ENCODE data around the gene ABLIM2.

ABLIM2 gene

DNA sequence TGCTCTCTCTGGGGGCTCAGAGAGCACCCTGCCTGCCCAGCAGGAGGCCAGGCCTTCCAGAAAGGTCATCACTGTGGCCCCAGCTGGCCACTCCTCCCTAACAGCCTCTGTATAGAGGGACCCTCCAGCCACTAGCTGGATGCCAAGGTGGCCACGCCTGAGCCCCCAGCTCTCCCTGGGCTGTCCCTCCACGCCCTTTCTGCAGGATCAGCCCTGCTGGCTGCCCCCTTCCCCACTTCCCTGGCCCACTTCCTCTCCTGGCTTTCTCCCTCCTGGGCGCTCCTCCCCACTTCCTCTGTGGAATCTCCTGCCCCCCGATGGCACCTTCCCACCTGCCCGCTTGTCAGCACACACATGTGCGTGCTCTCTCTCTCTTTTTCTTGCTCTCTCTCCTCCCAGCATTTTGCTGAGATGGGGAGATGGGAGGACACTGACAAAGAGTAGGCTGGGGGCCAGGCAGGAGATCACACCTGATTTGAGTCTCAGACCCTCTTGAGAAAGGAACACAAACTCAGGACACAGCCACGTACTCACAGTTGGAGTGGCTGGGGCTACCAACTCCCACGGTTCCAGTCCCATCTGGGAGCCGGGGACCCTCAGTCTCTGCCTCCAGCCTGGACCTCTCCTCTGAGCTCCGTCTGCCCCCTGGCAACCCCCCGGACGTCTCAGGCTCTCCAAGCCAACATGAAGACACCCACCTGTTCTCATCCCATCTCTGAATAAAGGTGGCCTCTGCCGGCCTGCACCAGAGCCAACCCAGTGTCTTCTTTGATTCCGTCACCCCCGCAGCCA lies 156.9 kb downstream of the ABLIM2 start:
- H3K4me3 ChIP-seq = no peak overlapping the region
- H3K27me3 ChIP-seq (ENCODE audit: low read depth) = peaks cover 22% of the 10 kb centered on the region; the same call in 1 of the 2 replicates
- no peaks in the 10 kb centered on the region for H3K4me1 ChIP-seq
- in situ Hi-C loops (cut with MboI; ENCODE audit: low sequenced_read_pairs) = no loop called here
- no peak for DNase-seq (ENCODE audit: low spot score in 2 of 2)
- no peaks in the 10 kb centered on the region for H3K36me3 ChIP-seq (replicated peaks)
- no peaks in the 10 kb centered on the region for H3K9me3 ChIP-seq

GRCh38 chr4:8000721-8001491 lies 157.7 kb downstream of the ABLIM2 start:
- Histone ChIP-seq H3K27me3 (ENCODE audit: low read depth) (peaks cover 20% of the 10 kb centered on the region; the same call in 1 of the 2 replicates), H3K4me1 (no peaks in the 10 kb centered on the region), H3K36me3 (replicated peaks) (no peaks in the 10 kb centered on the region), H3K4me3 (no peak overlapping the region), H3K9me3 (no peaks in the 10 kb centered on the region)
- DNase-seq (ENCODE audit: low spot score in 2 of 2) = no peak
- in situ Hi-C loops (cut with MboI; ENCODE audit: low sequenced_read_pairs) = no loop called here

- Histone ChIP-seq H3K4me3 (no peak overlapping the region), H3K9me3 (no peaks in the 10 kb centered on the region), H3K4me1 (no peaks in the 10 kb centered on the region), H3K36me3 (replicated peaks) (no peaks in the 10 kb centered on the region), H3K27me3 (ENCODE audit: low read depth) (peaks cover 17% of the 10 kb centered on the region; the same call in 1 of the 2 replicates)
- no peak for DNase-seq (ENCODE audit: low spot score in 2 of 2)
- in situ Hi-C loops (cut with MboI; ENCODE audit: low sequenced_read_pairs) = no loop called here
These were observed 158.4 kb downstream of the ABLIM2 start for GRCh38 chr4:8000247-8000646.

DNA sequence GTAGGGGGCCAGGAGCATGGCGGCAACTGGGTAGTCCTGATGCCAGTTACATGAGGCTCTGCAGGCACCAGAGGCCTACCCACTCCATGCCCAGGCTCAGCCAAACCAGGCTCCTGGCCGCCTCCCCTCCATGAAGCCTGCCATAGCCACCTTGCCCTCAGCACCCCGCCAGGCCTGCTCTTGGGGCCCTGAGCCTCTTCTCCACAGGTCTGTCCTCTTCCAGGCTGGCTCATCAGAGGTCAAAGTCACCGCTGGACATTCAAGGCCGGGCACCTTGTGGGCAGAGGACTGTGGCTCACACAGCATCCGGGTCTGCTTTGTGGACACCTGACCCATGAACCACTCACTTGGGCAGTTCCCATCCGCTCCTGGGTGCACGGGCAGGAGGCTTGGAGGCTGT lies 158.9 kb downstream of the ABLIM2 start:
- DNase-seq (ENCODE audit: low spot score in 2 of 2) = no peak
- no peaks in the 10 kb centered on the region for H3K36me3 ChIP-seq (replicated peaks)
- H3K27me3 ChIP-seq (ENCODE audit: low read depth) = peaks cover 17% of the 10 kb centered on the region; the same call in 1 of the 2 replicates
- H3K9me3 ChIP-seq = no peaks in the 10 kb centered on the region
- no peaks in the 10 kb centered on the region for H3K4me1 ChIP-seq
- H3K4me3 ChIP-seq = no peak overlapping the region
- in situ Hi-C loops (cut with MboI; ENCODE audit: low sequenced_read_pairs) = no loop called here

DNA sequence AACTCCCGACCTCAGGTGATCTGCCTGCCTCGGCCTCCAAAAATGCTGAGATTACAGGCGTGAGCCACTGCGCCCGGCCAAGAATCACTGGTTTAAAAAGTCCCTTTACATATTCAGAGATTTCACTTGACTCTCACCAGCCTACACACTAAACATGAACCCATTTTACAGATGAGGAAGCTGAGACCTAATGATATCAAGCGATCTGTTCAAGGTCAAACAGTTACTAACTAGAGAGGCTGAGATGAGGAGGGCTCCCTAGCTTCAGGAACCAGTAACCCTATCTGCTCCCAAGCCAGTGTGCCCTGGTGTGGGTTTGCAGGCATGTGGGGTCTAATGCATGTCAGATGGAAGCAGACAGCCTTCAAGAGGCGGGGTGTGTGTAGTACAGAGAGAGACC lies 159.3 kb downstream of the ABLIM2 start:
- Histone ChIP-seq H3K27me3 (ENCODE audit: low read depth) (peaks cover 17% of the 10 kb centered on the region; the same call in 1 of the 2 replicates), H3K36me3 (replicated peaks) (no peaks in the 10 kb centered on the region), H3K4me3 (no peak overlapping the region), H3K4me1 (no peaks in the 10 kb centered on the region), H3K9me3 (no peaks in the 10 kb centered on the region)
- no peak for DNase-seq (ENCODE audit: low spot score in 2 of 2)
- in situ Hi-C loops (cut with MboI; ENCODE audit: low sequenced_read_pairs) = no loop called here

GRCh38 chr4:7998447-7998846 lies 160.2 kb downstream of the ABLIM2 start:
- H3K4me3 ChIP-seq = no peak overlapping the region
- no peaks in the 10 kb centered on the region for H3K4me1 ChIP-seq
- H3K36me3 ChIP-seq (replicated peaks) = no peaks in the 10 kb centered on the region
- DNase-seq (ENCODE audit: low spot score in 2 of 2) = no peak
- no peaks in the 10 kb centered on the region for H3K9me3 ChIP-seq
- in situ Hi-C loops (cut with MboI; ENCODE audit: low sequenced_read_pairs) = no loop called here
- peaks cover 17% of the 10 kb centered on the region; the same call in 1 of the 2 replicates for H3K27me3 ChIP-seq (ENCODE audit: low read depth)

- Histone ChIP-seq H3K9me3 (no peaks in the 10 kb centered on the region), H3K4me3 (no peak overlapping the region), H3K36me3 (replicated peaks) (no peaks in the 10 kb centered on the region), H3K27me3 (ENCODE audit: low read depth) (0 out of 2 replicates have a peak, but pooled peaks cover 7% of the 10 kb centered on the region), H3K4me1 (no peaks in the 10 kb centered on the region)
- no peak for DNase-seq (ENCODE audit: low spot score in 2 of 2)
- in situ Hi-C loops (cut with MboI; ENCODE audit: low sequenced_read_pairs) = no loop called here
These were observed 162.7 kb downstream of the ABLIM2 start for GRCh38 chr4:7995866-7996265.

DNA sequence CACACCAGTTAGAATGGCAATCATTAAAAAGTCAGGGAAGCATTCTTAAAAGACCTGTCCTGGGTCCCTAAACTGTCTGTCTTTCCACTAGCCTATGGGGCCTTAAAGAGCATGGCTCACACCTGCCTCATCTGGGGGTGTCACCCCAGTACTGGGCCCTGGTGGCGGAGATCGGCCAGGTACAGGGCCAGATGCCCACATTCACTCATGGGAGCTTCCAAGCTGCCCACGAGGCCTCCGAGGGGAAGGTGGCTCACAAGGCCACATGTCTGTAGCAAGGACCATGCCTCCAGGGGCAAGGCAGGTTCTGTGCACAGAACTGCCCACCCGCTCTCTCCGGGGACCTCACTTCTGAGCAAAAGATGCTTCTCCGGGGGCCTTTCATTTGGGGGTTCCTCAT lies 163.5 kb downstream of the ABLIM2 start:
- Histone ChIP-seq H3K4me1 (no peaks in the 10 kb centered on the region), H3K36me3 (replicated peaks) (no peaks in the 10 kb centered on the region), H3K4me3 (no peak overlapping the region), H3K27me3 (ENCODE audit: low read depth) (0 out of 2 replicates have a peak, but pooled peaks cover 4% of the 10 kb centered on the region), H3K9me3 (no peaks in the 10 kb centered on the region)
- no peak for DNase-seq (ENCODE audit: low spot score in 2 of 2)
- in situ Hi-C loops (cut with MboI; ENCODE audit: low sequenced_read_pairs) = no loop called here

DNA sequence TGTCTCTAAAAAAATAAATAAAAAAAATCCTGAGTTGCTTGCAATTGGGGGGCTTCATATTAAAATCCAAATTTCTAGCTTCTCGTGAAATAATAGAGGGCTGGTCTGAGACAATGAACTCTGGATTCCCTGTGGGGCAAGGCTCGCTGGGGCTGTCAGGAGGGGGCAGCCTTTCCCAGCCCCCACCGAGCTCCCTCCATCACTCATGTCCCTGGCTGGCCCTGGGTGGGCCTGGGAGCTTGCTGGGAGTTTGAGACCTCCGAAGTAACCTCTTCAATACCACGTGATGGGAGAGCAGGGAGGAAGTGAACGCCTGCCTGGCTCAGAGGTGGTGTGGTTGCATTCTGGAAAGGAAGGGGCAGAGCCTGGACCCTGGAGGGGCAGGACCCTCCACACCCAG lies 164.9 kb downstream of the ABLIM2 start:
- 0 out of 2 replicates have a peak, but pooled peaks cover 4% of the 10 kb centered on the region for H3K27me3 ChIP-seq (ENCODE audit: low read depth)
- no peak for DNase-seq (ENCODE audit: low spot score in 2 of 2)
- H3K4me1 ChIP-seq = no peaks in the 10 kb centered on the region
- no peaks in the 10 kb centered on the region for H3K9me3 ChIP-seq
- H3K36me3 ChIP-seq (replicated peaks) = no peaks in the 10 kb centered on the region
- no peak overlapping the region for H3K4me3 ChIP-seq
- in situ Hi-C loops (cut with MboI; ENCODE audit: low sequenced_read_pairs) = no loop called here

GRCh38 chr4:7992846-7993245 lies 165.8 kb downstream of the ABLIM2 start:
- Histone ChIP-seq H3K27me3 (ENCODE audit: low read depth) (0 out of 2 replicates have a peak, but pooled peaks cover 4% of the 10 kb centered on the region), H3K4me1 (no peaks in the 10 kb centered on the region), H3K9me3 (no peaks in the 10 kb centered on the region), H3K4me3 (no peak overlapping the region), H3K36me3 (replicated peaks) (no peaks in the 10 kb centered on the region)
- in situ Hi-C loops (cut with MboI; ENCODE audit: low sequenced_read_pairs) = no loop called here
- no peak for DNase-seq (ENCODE audit: low spot score in 2 of 2)

GRCh38 chr4:7990807-7991459 lies 167.7 kb downstream of the ABLIM2 start:
- Histone ChIP-seq H3K4me1 (no peaks in the 10 kb centered on the region), H3K27me3 (ENCODE audit: low read depth) (no peaks in the 10 kb centered on the region), H3K9me3 (no peaks in the 10 kb centered on the region), H3K36me3 (replicated peaks) (no peaks in the 10 kb centered on the region), H3K4me3 (no peak overlapping the region)
- no peak for DNase-seq (ENCODE audit: low spot score in 2 of 2)
- in situ Hi-C loops (cut with MboI; ENCODE audit: low sequenced_read_pairs) = no loop called here

DNA sequence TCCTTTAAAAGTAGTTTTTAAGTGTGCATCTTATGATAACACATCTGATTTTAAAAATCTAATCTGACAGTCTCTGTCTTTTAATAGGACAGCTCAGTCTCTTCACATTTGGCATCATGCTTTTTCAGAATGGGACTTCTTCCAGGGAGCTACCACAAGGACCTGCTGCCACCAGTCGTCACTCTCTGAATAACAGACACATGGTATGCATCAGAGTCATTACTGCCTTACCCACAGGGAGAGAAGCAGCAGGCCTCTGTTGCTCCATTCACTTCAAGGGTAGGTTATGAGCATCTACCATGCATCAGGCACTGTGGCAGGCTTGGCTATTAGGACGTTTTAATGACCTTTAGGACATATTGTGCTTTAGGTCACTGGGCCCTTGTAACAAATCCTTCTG lies 169.0 kb downstream of the ABLIM2 start:
- in situ Hi-C loops (cut with MboI; ENCODE audit: low sequenced_read_pairs) = loop anchor here (5.0 kb wide), 1 partner anchor 187 kb away; no protein-coding TSS in a partner anchor
- Histone ChIP-seq H3K27me3 (ENCODE audit: low read depth) (no peaks in the 10 kb centered on the region), H3K4me1 (no peaks in the 10 kb centered on the region), H3K36me3 (replicated peaks) (no peaks in the 10 kb centered on the region), H3K4me3 (no peak overlapping the region), H3K9me3 (no peaks in the 10 kb centered on the region)
- DNase-seq (ENCODE audit: low spot score in 2 of 2) = no peak

DNA sequence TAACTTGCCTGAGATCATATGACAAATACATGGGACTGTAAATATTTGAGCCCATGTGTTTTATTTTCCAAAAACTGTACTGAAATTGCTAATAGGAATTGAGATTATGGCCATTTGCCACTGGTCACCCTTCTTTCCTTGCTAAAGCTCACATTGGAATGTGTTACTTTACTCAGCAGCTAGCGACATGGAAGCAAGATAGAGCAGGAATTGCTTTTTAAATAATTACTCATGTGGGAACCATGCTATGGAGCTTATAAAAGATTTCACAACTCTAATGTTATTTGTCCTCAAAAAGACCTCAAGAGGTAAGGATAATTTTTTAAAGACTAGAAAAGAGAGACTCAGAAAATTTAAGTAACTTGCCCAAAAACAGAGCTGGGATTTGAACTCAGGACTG lies 170.2 kb downstream of the ABLIM2 start:
- H3K27me3 ChIP-seq (ENCODE audit: low read depth) = no peaks in the 10 kb centered on the region
- no peaks in the 10 kb centered on the region for H3K4me1 ChIP-seq
- H3K9me3 ChIP-seq = no peaks in the 10 kb centered on the region
- in situ Hi-C loops (cut with MboI; ENCODE audit: low sequenced_read_pairs) = loop anchor here (5.0 kb wide), 1 partner anchor 186 kb away; no protein-coding TSS in a partner anchor
- H3K4me3 ChIP-seq = no peak overlapping the region
- no peaks in the 10 kb centered on the region for H3K36me3 ChIP-seq (replicated peaks)
- DNase-seq (ENCODE audit: low spot score in 2 of 2) = no peak
